WTC11 (cell line): ENCODE results near the gene SLC9A9. TPM values are rescaled to one million over a fixed set of nuclear protein-coding genes. Genes with fewer than 3 reads are reported as not detected.

Source experiments
- ATAC-seq: fragments of 200-7000 bp; cut with Tn5 transposase; 2 replicates; pipeline ENCODE4 v1.10.0; 2021; ENCODE audit warnings: mild to moderate bottlenecking, moderate library complexity
- CTCF ChIA-PET: fragments of 300-600 bp; sonication (Branson Sonifier 250); formaldehyde crosslinking; loops from one replicate; lab custom pipeline; 2021; ENCODE audit warnings: antibody characterized with exemption; lab: Charles Lee
- POLR2A ChIA-PET: fragments of 350-600 bp; sonication (Branson Sonifier 250); formaldehyde crosslinking; loops from one replicate; lab custom pipeline; 2021; ENCODE audit warnings: antibody characterized with exemption; lab: Charles Lee
- DNase-seq: peaks from one replicate; pipeline ENCODE4 v3.0.0; 2021; ENCODE audit warnings: low spot score
- H3K27ac Mint-ChIP-seq: 2 replicates; pipeline ENCODE4 v1.8.0; 2021; ENCODE audit warnings: mixed read lengths
- H3K27me3 Mint-ChIP-seq: 2 replicates; pipeline ENCODE4 v1.8.0; 2021; ENCODE audit warnings: low read depth, mild to moderate bottlenecking, moderate library complexity, mixed read lengths
- H3K36me3 Mint-ChIP-seq: 2 replicates; pipeline ENCODE4 v1.8.0; 2021; ENCODE audit warnings: mixed read lengths
- H3K4me1 Mint-ChIP-seq: 2 replicates; pipeline ENCODE4 v1.8.0; 2022; ENCODE audit warnings: mixed read lengths
- H3K4me3 Mint-ChIP-seq: 2 replicates; pipeline ENCODE4 v1.8.0; 2021; ENCODE audit warnings: mild to moderate bottlenecking, moderate library complexity, mixed read lengths
- H3K9me3 Mint-ChIP-seq: 2 replicates; pipeline ENCODE4 v1.8.0; 2021; ENCODE audit warnings: mixed read lengths
- CTCF ChIP-seq: fragments of 200-600 bp; IDR thresholded peaks from 2 replicates; pipeline ENCODE4 v1.8.0; 2022; ENCODE audit warnings: antibody characterized with exemption
- ELF4 ChIP-seq: sonication (generic); formaldehyde crosslinking; IDR thresholded peaks from 2 replicates; pipeline ENCODE4 v1.8.1; 2022; ENCODE audit warnings: low read depth, mild to moderate bottlenecking, moderate library complexity, missing genetic modification reagents
- ESRRA ChIP-seq: sonication (generic); formaldehyde crosslinking; IDR thresholded peaks from 2 replicates; pipeline ENCODE4 v1.8.1; 2022; ENCODE audit warnings: mild to moderate bottlenecking, missing genetic modification reagents, borderline replicate concordance
- JUN ChIP-seq: sonication (generic); formaldehyde crosslinking; IDR thresholded peaks from 2 replicates; pipeline ENCODE4 v1.8.0; 2023; ENCODE audit warnings: mild to moderate bottlenecking, missing genetic modification reagents
- MLX ChIP-seq: sonication (generic); formaldehyde crosslinking; IDR thresholded peaks from 2 replicates; pipeline ENCODE4 v1.8.1; 2023; ENCODE audit warnings: mild to moderate bottlenecking, missing genetic modification reagents, moderate library complexity
- MXD4 ChIP-seq: fragments of 250-450 bp; sonication (Bioruptor Pico); IDR thresholded peaks from 2 replicates; pipeline ENCODE4 v1.8.0; 2021; ENCODE audit warnings: mild to moderate bottlenecking, moderate library complexity, borderline replicate concordance
- NFE2L1 ChIP-seq: sonication (generic); formaldehyde crosslinking; IDR thresholded peaks from 2 replicates; pipeline ENCODE4 v1.8.1; 2023; ENCODE audit warnings: missing genetic modification reagents
- NFYB ChIP-seq: sonication (generic); formaldehyde crosslinking; conservative IDR thresholded peaks from 2 replicates; pipeline ENCODE4 v1.8.0; 2022; ENCODE audit warnings: low read depth, missing genetic modification reagents
- PRDM15 ChIP-seq: sonication (generic); formaldehyde crosslinking; IDR thresholded peaks from 2 replicates; pipeline ENCODE4 v1.8.0; 2022; ENCODE audit warnings: missing genetic modification reagents
- PREB ChIP-seq: sonication (generic); formaldehyde crosslinking; IDR thresholded peaks from 2 replicates; pipeline ENCODE4 v1.8.1; 2022; ENCODE audit warnings: mild to moderate bottlenecking, missing genetic modification reagents, moderate library complexity, borderline replicate concordance
- RORB ChIP-seq: fragments of 250-450 bp; sonication (Bioruptor Pico); IDR thresholded peaks from 2 replicates; pipeline ENCODE4 v1.9.0; 2021; ENCODE audit warnings: mild to moderate bottlenecking
- TEAD1 ChIP-seq: sonication (generic); formaldehyde crosslinking; IDR thresholded peaks from 2 replicates; pipeline ENCODE4 v1.8.0; 2022; ENCODE audit warnings: mild to moderate bottlenecking, missing genetic modification reagents
- USF2 ChIP-seq: sonication (generic); formaldehyde crosslinking; IDR thresholded peaks from 2 replicates; pipeline ENCODE4 v1.8.1; 2023; ENCODE audit warnings: mild to moderate bottlenecking, missing genetic modification reagents, moderate library complexity
- ZBTB43 ChIP-seq: sonication (generic); formaldehyde crosslinking; IDR thresholded peaks from 2 replicates; pipeline ENCODE4 v1.8.1; 2023; ENCODE audit warnings: mild to moderate bottlenecking, missing genetic modification reagents
- ZNF281 ChIP-seq: sonication (generic); formaldehyde crosslinking; IDR thresholded peaks from 2 replicates; pipeline ENCODE4 v1.8.0; 2023; ENCODE audit warnings: mild to moderate bottlenecking, missing genetic modification reagents
- ZNF425 ChIP-seq: fragments of 250-450 bp; sonication (Bioruptor Pico); conservative IDR thresholded peaks from 2 replicates; pipeline ENCODE4 v1.9.0; 2021; ENCODE audit warnings: mild to moderate bottlenecking
- ZSCAN18 ChIP-seq: fragments of 250-450 bp; sonication (Bioruptor Pico); IDR thresholded peaks from 2 replicates; pipeline ENCODE4 v2.1.2; 2022; ENCODE audit warnings: mild to moderate bottlenecking, moderate library complexity
- total RNA-seq: library from RNA; stranded (reverse); gene quantifications from 3 replicates; pipeline ENCODE4 v1.2.3, GENCODE V29; 2021

SLC9A9 gene
- total RNA-seq, 1 experiment from 2014 or later, result 1.2 TPM

- Mint-ChIP-seq H3K27me3 (no peaks in the 10 kb centered on the region), H3K4me3 (no peak overlapping the region), H3K36me3 (no peaks in the 10 kb centered on the region), H3K9me3 (no peaks in the 10 kb centered on the region), H3K27ac (no peak overlapping the region), H3K4me1 (peaks cover 9% of the 10 kb centered on the region)
- ATAC-seq (no peak), DNase-seq (no peak)
- ChIA-PET POLR2A (no interaction called here), CTCF (no interaction called here)
- TF ChIP-seq MLX, result no peak
- no peak for TF ChIP-seq USF2 (CRISPR knock-in tag)
- TF ChIP-seq ELF4 (CRISPR knock-in tag), result no peak
- TF ChIP-seq MXD4, result no peak
- no peak for TF ChIP-seq RORB (CRISPR knock-in tag)
- no peak for TF ChIP-seq JUN (CRISPR knock-in tag)
- TF ChIP-seq TEAD1 (CRISPR knock-in tag), result no peak
- no peak for TF ChIP-seq ZBTB43 (CRISPR knock-in tag)
- no peak for TF ChIP-seq ESRRA (CRISPR knock-in tag)
- TF ChIP-seq NFYB (CRISPR knock-in tag), result no peak
- TF ChIP-seq ZNF281, result no peak
- TF ChIP-seq CTCF, result no peak
- no peak for TF ChIP-seq ZSCAN18 (CRISPR knock-in tag)
- TF ChIP-seq PRDM15 (CRISPR knock-in tag), result no peak
- TF ChIP-seq ZNF425, result no peak
- TF ChIP-seq NFE2L1 (CRISPR knock-in tag), result no peak
- TF ChIP-seq PREB (CRISPR knock-in tag), result no peak
Observed at GRCh38 chr3:143536817-143537535, 311.3 kb downstream of the SLC9A9 start.
